GM18519 (cell line): ENCODE data around the gene BFSP1.

Experiments used
- ATAC-seq: cut with Tn5 transposase; IDR thresholded peaks from one replicate; pipeline ENCODE4 v1.9.1; 2021; ENCODE audit warnings: mild to moderate bottlenecking, moderate library complexity; ENCODE audit not compliant: unreplicated experiment, low FRiP score

Gene BFSP1

DNA sequence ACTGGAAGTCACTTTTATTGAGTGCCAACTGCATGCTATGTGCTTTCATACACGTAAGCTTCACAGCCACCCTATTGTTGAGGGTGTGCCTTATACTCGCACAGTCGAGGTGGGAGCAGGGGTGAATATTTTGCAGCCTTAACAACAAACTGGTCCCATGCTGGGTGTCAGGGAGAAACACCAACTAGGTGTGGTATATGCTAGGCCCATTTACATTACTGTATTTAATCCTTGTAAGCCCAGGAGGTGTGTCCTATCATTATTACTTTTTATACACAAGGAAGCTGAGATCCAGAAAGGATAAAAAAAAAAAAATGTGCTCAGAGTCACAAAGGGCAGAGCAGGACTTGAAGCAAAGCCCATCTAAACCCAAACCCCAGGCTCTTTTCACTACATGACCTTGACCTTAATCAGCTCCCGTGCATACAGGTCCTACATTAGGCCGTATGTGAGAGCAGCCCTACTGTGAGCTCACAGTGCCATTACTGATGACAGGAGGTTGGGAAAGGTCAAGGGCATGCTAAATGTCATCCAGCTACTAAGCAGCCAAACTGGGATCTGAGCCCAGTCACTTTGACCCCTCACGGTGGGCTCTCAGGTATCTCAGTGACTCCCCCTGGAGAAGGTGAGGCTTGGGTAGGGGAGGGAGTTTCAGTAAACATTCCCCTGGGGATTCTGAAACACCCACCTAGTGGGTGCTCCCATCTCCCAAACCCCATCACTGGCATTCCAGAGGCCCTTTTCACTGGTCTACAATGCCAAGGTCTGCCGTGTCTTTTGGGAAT lies 61.7 kb downstream of the BFSP1 start:
- no peak for ATAC-seq

- no peak for ATAC-seq
Observed at GRCh38 chr20:17468073-17468840, 62.9 kb downstream of the BFSP1 start.

DNA sequence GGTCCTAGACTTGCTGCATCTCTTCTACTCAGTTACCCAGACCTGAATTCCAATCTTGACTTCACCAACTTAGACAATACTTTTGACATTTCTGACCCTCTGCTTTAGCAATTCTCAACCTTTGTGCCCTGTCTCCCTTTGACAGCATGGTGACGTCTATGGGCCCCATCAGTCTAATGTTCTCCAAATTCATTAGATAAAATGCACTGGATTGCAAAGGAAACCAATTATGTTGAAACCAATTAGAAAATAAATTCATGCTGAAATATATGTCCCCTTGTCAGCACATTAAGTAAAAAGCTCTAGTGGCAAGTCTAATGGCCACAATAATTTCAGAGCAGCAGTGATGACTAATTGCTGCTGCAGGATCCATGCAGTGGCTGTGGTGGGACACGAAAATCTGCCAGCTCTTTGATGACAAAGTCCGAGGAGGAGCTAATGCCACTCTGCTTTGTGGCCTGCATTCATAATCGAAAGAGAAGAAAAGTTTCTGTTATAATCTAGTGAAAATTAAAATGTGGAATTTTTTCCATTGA lies 64.0 kb downstream of the BFSP1 start:
- ATAC-seq, result no peak

- no peak for ATAC-seq
Observed at GRCh38 chr20:17466641-17467040, 64.5 kb downstream of the BFSP1 start.

DNA sequence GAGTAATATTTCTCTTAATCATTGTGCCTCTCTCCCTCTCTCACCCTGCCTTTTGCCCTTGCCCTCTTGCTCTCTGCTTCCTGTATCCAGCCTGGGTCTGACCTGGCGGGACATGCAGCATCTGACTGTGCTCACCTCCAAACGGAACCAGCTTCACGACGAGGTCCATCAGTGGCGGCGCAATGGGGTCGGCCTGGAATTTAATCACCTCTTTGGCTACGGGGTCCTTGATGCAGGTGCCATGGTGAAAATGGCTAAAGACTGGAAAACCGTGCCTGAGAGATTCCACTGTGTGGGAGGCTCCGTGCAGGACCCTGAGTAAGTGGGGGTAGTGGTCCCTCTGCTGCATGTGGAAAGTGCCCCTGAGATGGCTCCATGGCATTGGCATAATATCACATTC lies 65.9 kb downstream of the BFSP1 start:
- no peak for ATAC-seq

- ATAC-seq, result no peak
Observed at GRCh38 chr20:17463711-17464110, 67.5 kb downstream of the BFSP1 start.

DNA sequence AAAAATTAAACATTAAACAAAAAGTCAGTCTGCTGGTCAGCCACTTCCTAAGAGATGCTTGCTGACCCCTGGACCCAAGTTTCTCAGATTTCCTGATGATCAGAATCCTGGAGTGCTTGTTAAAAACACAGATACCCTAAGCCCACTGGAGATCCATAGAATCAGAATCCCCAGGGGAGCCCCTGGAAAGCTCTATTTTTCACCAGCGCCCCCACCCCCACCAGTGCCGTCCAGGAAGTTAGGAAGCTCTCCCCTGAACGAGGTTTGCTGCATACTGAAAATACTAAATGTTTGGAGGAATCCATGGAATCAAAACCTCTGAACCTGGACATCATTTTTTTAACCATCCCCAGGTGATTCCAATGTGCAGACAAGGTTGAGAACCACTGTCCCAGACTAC lies 69.2 kb downstream of the BFSP1 start:
- ATAC-seq, result no peak

DNA sequence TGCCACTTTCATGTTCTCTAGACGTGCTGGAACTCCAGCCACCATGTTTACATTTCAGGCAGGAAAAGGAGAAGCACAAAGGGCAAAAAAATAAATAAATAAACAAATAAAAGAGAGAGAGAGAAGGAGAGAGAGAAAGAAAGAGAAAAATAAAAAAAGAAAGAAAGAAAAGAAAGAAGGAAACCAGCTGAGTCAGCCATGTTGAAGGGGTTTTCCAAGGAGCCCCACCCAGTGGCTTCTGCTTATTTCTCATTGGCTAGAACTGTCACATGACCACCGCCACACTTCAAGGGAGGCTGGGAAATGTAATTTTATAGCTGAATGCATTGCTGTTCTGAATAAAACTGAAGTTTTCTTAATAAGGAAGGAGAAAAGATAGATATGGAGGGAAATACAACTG lies 71.1 kb downstream of the BFSP1 start:
- ATAC-seq, result no peak

DNA sequence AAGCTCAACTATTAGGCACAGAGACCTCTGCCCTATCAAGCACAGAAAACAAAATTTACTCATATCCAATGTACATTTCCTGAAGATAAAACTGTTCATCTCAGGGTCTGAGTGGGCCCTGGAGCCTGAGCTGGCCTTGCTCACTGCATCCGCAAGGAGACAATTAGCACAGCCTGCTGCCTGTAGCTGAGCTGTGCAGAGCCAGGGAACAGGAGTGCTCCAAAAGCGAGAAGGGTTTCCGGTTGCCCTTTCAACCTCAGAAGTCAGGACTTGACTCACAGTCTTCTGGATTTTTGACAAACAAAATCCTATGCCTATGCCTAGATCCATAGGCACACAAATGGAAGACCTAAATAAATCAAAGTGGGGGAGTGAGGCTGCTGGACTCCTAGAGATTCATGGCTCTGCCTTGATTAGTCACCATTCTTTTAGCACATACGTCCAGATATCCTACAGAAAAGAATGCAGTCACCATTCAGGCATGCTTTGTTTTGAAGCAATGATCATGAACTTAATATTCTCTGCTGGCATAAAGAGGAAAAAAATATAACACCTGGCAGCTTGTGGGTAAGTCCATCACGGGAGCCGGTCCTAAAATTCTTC lies 73.5 kb downstream of the BFSP1 start:
- ATAC-seq, result no peak

- ATAC-seq, result no peak
Observed at GRCh38 chr20:17457079-17457478, 74.1 kb downstream of the BFSP1 start.

GRCh38 chr20:17456279-17456678 lies 74.9 kb downstream of the BFSP1 start:
- ATAC-seq, result no peak

- no peak for ATAC-seq
Observed at GRCh38 chr20:17453592-17453991, 77.6 kb downstream of the BFSP1 start.

DNA sequence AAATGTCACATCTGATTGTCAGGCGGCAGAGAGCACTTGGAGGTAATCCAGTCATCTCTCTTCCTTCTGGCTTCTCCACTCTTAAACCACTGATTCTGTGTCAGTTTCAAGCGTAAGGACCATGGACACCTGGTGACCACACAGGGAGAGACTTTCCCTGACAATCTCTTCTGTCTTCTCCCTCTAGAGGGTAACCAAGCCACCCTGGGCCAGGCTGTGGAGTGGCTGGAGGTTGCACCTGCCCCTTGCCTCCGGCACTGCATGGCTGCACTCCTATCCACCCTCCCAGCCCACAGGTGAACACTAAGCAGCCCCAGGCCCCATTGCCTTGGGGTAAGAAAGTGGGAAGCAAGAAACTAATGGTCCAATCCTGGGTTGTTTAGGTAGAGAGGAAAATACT lies 78.7 kb downstream of the BFSP1 start:
- ATAC-seq, result no peak

DNA sequence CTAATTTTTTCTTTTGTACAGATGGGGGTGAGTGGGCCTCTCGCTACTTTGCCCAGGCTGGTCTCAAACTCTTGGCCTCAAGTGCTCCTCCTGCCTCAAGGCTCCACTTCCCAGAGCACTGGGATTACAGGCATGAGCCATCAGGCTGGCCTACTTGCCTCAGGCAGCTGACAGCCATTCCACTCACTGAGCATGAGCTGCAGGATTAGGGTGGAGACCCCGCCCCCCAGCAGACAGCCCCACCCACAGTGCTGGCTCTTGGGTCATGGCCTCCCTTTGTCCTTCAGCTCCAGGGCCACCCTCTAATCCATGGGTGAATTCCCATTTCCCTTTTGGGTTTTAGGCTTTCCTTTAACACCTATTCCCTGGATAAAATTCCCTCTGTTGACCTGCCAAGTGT lies 82.1 kb downstream of the BFSP1 start:
- ATAC-seq, result no peak

DNA sequence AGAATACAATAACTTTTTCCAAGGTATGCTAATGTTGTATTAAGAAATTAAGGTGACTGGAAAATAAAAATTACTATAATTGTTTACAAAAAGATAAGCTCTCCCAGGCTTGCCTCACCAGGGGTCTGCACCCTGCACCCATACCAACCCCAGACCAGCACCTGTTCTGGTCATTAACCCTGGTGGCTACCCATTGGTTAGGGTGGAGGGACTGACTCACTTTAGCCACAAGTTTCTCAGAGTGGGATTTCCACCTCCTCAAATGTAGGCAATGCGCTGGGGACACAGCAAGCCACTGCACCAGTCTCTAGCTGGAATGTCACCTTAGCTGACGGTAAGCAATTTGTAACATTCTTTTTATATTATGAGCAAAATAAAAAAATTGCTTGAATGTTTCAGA lies 83.1 kb downstream of the BFSP1 start:
- ATAC-seq, result no peak

- ATAC-seq, result no peak
Observed at GRCh38 chr20:17446171-17446570, 85.0 kb downstream of the BFSP1 start.

- no peak for ATAC-seq
Observed at GRCh38 chr20:17445543-17445942, 85.6 kb downstream of the BFSP1 start.

DNA sequence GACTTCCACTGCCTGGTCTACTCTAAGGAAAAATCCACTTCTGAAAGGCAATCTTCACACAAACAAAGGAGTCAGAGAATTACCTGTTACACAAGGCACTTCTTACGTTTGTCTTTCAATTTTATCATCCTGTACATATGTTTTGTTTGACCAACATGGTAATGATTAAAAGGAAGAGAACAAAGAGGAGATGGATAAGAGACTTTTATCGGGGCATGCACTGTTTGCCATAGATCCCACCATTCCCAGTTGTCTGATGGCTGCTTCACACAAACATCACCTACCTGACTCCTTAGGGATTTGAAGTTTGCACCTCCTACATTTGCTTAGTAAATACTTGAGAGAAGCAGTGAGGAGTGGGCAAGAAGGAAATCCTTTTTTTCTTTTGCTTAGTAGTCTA lies 87.1 kb downstream of the BFSP1 start:
- no peak for ATAC-seq
